Skin of body (tissue), 2 donors: Measurements from ENCODE around the gene STPG3. TPM values are rescaled to one million over a fixed set of nuclear protein-coding genes. Genes with fewer than 3 reads are reported as not detected.

Experiments
- DNase-seq: peaks from one replicate; lab custom pipeline; 2025; lab: John Stamatoyannopoulos, UW
- total RNA-seq: library from RNA; depleted of rRNA; stranded (reverse); fragments of >200 nt; gene quantifications from one replicate; pipeline ENCODE4 v1.2.3, GENCODE V29; 2014

STPG3 gene
- total RNA-seq, 1 donor from 2014 or later, result not detected

- no peak for DNase-seq
Observed at GRCh38 chr9:137278061-137278701, 27.1 kb downstream of the STPG3 start.

GRCh38 chr9:137278721-137279711 lies 27.9 kb downstream of the STPG3 start:
- no peak for DNase-seq

- no peak for DNase-seq
Observed at GRCh38 chr9:137279741-137280473, 28.8 kb downstream of the STPG3 start.

- no peak for DNase-seq
Observed at GRCh38 chr9:137280474-137281344, 29.6 kb downstream of the STPG3 start.

- DNase-seq, result no peak
Observed at GRCh38 chr9:137281345-137282116, 30.4 kb downstream of the STPG3 start.

- DNase-seq, result no peak
Observed at GRCh38 chr9:137286975-137287383, 35.9 kb downstream of the STPG3 start.

GRCh38 chr9:137293094-137293481 lies 42.0 kb downstream of the STPG3 start:
- no peak for DNase-seq

GRCh38 chr9:137293482-137294090 lies 42.5 kb downstream of the STPG3 start:
- no peak for DNase-seq

- DNase-seq, result no peak
Observed at GRCh38 chr9:137294091-137294680, 43.1 kb downstream of the STPG3 start.

GRCh38 chr9:137294681-137295237 lies 43.7 kb downstream of the STPG3 start:
- no peak for DNase-seq

GRCh38 chr9:137295238-137295811 lies 44.2 kb downstream of the STPG3 start:
- DNase-seq, result no peak

- no peak for DNase-seq
Observed at GRCh38 chr9:137295849-137296669, 45.0 kb downstream of the STPG3 start.

GRCh38 chr9:137296670-137297664 lies 45.9 kb downstream of the STPG3 start:
- no peak for DNase-seq

GRCh38 chr9:137297966-137298365 lies 46.9 kb downstream of the STPG3 start:
- DNase-seq, result no peak

GRCh38 chr9:137298401-137299202 lies 47.5 kb downstream of the STPG3 start:
- no peak for DNase-seq

GRCh38 chr9:137299203-137299565 lies 48.1 kb downstream of the STPG3 start:
- no peak for DNase-seq
